Measurements from ENCODE around the gene TNFSF15.

GRCh38 chr9:114738581-114739316 lies 67.1 kb downstream of the TNFSF15 start:
- TF ChIP-seq FOXA1 (IDR thresholded peaks at IDR 0.05) (no peak), FOXK2 (IDR thresholded peaks at IDR 0.05) (no peak), LEF1 (IDR thresholded peaks at IDR 0.05; ENCODE audit: borderline replicate concordance) (no peak), FOXM1 (IDR thresholded peaks at IDR 0.05; ENCODE audit: borderline replicate concordance) (no peak), SP1 (IDR thresholded peaks at IDR 0.05) (no peak), BHLHE40 (IDR thresholded peaks at IDR 0.05; ENCODE audit: borderline replicate concordance) (no peak), CTBP1 (IDR thresholded peaks at IDR 0.05; ENCODE audit: borderline replicate concordance) (no peak), SUZ12 (IDR thresholded peaks at IDR 0.05) (no peak), ELF4 (IDR thresholded peaks at IDR 0.05) (no peak), ZNF384 (IDR thresholded peaks at IDR 0.05) (no peak), PKNOX1 (IDR thresholded peaks at IDR 0.05) (no peak), ARNT (IDR thresholded peaks at IDR 0.05) (no peak), HDGF (IDR thresholded peaks at IDR 0.05; ENCODE audit: borderline replicate concordance) (no peak), NFRKB (IDR thresholded peaks at IDR 0.05) (no peak)
